Measurements from ENCODE around the gene CPE.
"Not testable (repeated sequence)": the region's sequence is repeated elsewhere in the genome, so short reads cannot be mapped to it uniquely, and the experiment has no call there.

CPE gene

DNA sequence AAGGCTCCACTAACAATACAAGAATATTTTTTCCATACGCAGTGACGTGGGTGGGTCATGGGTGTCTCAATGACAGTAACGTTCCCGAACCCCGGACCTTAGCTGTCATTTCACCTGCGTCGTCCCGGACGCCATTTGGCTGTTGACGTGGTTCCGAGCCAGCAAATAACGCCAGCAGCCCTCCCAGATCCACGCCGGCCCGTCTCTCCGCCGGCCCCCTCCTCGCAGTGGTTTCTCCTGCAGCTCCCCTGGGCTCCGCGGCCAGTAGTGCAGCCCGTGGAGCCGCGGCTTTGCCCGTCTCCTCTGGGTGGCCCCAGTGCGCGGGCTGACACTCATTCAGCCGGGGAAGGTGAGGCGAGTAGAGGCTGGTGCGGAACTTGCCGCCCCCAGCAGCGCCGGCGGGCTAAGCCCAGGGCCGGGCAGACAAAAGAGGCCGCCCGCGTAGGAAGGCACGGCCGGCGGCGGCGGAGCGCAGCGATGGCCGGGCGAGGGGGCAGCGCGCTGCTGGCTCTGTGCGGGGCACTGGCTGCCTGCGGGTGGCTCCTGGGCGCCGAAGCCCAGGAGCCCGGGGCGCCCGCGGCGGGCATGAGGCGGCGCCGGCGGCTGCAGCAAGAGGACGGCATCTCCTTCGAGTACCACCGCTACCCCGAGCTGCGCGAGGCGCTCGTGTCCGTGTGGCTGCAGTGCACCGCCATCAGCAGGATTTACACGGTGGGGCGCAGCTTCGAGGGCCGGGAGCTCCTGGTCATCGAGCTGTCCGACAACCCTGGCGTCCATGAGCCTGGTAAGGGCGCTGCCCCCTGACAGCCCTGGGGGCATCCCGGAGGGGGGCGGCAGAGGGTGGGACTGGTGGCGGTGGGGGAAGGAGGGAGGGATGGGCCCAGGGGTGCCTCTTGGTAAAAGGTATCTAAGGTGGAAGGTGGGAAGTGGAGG, at the start of gene CPE:
Gene CPE, plus strand, starts transcription at position 264 of the 933 bp plus-strand sequence. Its CDS starts 214 bp downstream, at position 478.
- peak; percentile 21 to 34 for DNase-seq (ENCODE audit: low read depth in 2 of 2)

DNA sequence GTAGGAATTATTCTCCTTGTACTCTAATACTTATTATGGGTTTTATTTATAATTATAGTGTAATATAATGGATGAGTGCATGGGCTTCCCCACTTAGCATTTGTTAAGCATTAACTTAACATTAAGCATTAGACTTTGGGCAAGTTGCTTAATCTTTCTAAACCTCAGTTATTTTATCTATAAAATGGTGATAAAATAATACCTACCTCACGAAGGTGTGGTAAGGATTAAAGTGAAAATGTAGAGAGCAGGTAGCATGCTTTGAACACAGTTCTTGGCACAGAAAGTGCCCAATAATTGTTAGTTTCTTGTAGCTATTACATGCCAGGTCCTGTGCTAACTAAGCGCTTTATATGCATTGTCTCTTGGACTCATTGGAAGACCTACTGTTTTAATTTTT, 48.7 kb upstream of the CPE start:
- no peak for DNase-seq (ENCODE audit: low read depth in 2 of 2)

GRCh38 chr4:165330666-165331065, 48.1 kb upstream of the CPE start:
- no peak for DNase-seq (ENCODE audit: low read depth in 2 of 2)

- DNase-seq (ENCODE audit: low read depth in 2 of 2), result no peak
Measured at GRCh38 chr4:165331359-165331758, 47.4 kb upstream of the CPE start.

DNA sequence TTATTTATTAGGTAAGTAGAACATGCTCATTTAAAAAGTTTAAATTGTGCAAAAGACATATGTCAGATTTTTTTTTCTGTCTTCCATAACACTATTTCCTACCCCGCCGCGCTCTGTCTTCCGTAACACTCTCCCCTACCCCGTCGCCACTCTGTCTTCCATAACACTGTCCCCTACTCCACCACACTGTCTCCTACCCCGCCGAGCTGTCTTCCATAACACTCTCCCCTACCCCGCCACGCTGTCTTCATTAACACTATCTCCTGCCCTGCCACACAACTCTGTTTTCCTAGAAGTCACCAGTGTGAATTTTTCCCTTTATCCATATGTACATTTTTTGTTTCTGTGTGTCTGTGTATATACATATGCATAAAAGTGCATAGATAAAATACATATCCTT, 47.0 kb upstream of the CPE start:
- no peak for DNase-seq (ENCODE audit: low read depth in 2 of 2)

DNA sequence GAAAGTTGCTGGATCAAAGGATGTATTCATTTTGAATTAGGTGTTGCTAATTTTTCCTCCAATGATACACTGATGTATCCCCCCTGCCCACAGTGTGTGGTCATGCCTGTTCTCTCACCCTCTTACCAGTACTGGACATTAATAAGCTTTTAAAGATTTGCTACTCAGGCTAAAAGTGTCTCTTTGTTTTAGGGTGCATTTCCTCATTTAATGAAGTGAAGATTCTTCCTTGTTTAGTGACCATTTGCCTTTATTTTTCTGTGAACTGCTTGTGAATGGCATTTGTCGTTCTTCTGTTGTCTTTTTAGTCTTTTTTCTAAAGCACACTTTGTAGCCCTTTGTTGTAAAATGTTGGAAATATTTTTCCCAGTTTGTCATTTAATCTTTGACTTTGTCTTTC, 46.3 kb upstream of the CPE start:
- DNase-seq (ENCODE audit: low read depth in 2 of 2), result no peak

DNA sequence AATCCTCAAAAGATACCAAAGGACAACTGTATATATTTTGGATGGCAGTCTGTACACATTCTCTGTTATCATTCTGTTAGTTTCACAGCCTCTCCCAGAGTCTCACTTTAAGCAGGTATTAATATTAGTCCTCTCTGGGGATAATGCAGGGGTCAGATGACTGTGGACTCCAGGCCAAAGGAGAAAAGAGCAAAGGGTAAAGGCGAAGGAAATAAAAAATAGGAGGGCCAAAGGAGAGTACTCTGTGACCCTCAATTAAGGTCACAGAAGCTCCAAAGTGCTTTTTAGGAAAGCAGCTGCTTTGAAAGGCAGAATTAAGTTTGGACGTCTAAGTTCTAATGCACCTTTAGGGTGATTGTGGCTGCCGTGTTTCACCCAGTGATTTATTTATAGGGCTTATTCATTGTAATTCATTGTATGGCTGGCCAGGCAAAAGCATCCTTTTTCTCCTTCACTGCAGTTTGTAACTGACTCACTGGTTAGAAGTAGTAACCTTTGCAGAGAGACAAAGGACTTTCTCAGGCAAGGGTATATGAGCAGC, 43.6 kb upstream of the CPE start:
- no peak for DNase-seq (ENCODE audit: low read depth in 2 of 2)

DNA sequence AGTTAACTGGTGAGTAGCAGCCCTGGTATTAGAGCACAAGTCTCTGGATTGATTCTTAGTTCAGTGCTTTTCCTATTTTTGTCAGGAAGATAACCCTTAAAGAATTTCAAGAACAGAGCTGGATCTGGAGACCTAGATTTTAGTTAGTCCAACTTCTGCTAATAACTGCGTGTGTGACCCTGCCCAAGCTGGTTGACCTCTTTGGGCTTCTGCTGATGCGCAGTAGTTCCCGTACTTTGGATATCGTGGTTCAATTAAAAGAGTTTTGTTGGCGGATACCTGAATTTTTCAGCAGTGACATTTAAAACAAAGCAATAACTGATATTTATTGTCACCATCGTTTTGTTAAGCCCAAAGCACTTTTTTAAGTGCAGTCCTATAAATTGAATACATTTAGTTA, 42.1 kb upstream of the CPE start:
- DNase-seq (ENCODE audit: low read depth in 2 of 2), result no peak

- not testable (repeated sequence) for DNase-seq (ENCODE audit: low read depth in 2 of 2)
Measured at GRCh38 chr4:165342340-165342739, 36.5 kb upstream of the CPE start.

GRCh38 chr4:165343353-165344191, 35.2 kb upstream of the CPE start:
- no peak for DNase-seq (ENCODE audit: low read depth in 2 of 2)

DNA sequence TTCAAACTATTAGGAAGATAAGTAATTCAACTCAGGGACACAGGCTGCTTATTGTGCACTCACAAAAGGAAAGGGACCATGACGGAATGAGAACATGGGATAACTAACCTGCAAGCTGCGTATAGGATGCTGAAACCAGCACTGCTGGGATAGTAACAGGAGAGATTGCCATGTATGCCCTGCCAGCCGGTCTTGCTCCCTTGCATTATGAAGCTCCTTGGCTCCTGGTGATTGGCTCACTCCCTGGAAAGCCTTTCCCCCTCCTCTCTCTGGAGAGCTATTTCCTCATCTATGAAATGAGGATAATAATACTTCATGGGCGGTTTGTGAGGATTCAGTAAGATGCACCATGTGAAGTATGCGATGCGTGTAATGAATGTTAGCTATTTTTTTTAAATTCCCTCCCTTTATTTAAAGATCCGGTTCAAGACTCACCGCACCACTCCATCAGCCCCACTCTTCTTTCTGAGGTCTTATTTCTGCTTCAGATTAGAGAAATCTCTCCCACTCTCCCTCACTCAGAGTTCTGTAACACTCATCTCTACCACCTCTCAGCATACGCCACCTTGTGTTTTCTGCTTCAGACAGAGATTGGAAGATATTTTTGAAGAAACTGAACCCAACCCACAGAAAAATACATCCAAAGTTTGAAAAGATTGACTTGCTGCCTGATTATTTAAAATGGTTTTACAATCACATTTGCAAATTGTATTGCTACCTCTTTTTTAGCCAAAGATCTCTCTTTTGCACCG, 33.0 kb upstream of the CPE start:
- DNase-seq (ENCODE audit: low read depth in 2 of 2), result no peak

- no peak for DNase-seq (ENCODE audit: low read depth in 2 of 2)
Measured at GRCh38 chr4:165347647-165348569, 30.9 kb upstream of the CPE start.

GRCh38 chr4:165351359-165352130, 27.3 kb upstream of the CPE start:
- DNase-seq (ENCODE audit: low read depth in 2 of 2), result no peak

DNA sequence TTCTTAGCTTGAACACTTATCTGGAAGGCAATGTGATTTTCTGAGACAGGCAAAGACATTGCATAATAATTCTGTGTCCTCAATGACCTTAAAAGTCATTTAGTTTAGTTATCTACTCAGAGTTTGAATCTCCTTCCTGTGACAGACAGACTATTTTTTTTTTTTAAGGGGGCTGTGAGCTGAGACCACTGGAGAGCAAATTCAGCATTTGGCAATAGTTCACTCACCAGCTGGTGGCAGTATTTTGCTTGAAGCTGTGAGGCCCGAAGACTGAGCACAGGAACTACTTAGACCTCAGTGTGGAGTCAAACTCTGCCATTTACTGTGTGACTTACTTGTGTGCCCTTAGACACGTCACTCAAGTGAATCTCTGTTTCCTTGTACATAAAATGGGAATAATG, 22.9 kb upstream of the CPE start:
- no peak for DNase-seq (ENCODE audit: low read depth in 2 of 2)

DNA sequence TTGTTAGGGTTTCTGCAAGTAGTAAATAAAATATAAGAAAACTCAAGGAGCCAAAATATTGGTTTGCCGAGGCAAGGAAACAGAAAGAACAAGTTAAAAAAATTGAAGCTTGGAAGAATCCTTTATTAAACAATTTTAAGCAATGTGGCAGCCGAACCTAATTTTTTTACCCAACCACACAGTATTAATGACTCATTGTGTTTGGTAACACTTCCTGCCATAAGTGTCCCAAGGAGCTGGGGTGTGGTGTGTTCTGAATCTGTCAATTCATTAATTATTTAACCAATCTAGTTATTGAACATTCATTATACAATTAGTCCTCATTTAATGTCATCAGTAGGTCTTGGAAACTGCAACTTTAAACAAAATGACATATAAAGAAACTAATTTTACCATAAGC, 19.3 kb upstream of the CPE start:
- no peak for DNase-seq (ENCODE audit: low read depth in 2 of 2)

DNA sequence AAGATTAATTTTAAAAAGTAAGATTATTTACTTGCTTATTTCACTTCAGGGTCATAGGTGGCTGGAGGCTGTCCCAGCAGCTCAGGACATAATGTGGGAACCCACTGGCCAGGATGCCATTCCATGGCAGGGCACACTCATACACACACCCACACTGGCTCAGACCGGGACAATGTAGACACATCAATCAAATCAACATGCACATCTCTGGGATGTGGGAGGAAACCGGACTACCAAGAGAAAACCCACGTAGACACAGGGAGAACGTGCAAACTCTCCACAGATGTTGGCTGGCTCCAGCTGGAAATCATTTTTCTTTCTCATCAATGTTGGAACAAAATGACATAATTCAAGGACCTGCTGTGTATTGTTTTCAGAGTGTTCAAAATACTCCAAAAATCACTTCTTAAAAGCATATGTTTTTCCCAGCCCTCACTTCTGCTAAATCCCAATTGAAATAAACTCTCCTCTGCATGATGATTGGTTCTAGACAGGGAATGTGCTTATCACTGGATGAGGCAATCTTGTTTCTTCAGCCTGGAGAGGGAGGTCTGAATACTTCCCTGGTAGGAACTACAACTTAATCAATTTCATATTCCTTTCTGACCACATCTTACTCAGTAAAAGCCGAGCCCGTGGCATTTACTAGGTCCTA, 18.6 kb upstream of the CPE start:
- no peak for DNase-seq (ENCODE audit: low read depth in 2 of 2)

- DNase-seq (ENCODE audit: low read depth in 2 of 2), result no peak
Measured at GRCh38 chr4:165360985-165361670, 17.7 kb upstream of the CPE start.

GRCh38 chr4:165361810-165362209, 17.0 kb upstream of the CPE start:
- no peak for DNase-seq (ENCODE audit: low read depth in 2 of 2)

Data from activated CD4-positive, alpha-beta T cell treated with anti-CD3 and anti-CD28 coated beads for 24 hours (primary cell).